GM12892 (cell line): ENCODE measurements around the gene DTL.

Experiments used
- POLR2AphosphoS5 ChIP-seq: IDR thresholded peaks from 2 replicates; pipeline ENCODE4 v1.6.1; 2011; ENCODE audit warnings: low read depth, low read length, control low read depth
- TAF1 ChIP-seq: IDR thresholded peaks from 2 replicates; pipeline ENCODE4 v1.6.1; 2011; ENCODE audit warnings: low read depth, mild to moderate bottlenecking, control low read depth, low read length, borderline replicate concordance

GRCh38 chr1:212118872-212119260 lies 83.3 kb downstream of the DTL start:
- TF ChIP-seq POLR2AphosphoS5 (no peak), TAF1 (no peak)
